ENCODE data around the gene ITPR1. TPM values are rescaled to one million over a fixed set of nuclear protein-coding genes. Genes with fewer than 3 reads are reported as not detected.

ITPR1 gene
- total and polyA plus RNA-seq, 5 donors from 2014 or later, result 6.9 to 97.5 (median 9.5) TPM

DNA sequence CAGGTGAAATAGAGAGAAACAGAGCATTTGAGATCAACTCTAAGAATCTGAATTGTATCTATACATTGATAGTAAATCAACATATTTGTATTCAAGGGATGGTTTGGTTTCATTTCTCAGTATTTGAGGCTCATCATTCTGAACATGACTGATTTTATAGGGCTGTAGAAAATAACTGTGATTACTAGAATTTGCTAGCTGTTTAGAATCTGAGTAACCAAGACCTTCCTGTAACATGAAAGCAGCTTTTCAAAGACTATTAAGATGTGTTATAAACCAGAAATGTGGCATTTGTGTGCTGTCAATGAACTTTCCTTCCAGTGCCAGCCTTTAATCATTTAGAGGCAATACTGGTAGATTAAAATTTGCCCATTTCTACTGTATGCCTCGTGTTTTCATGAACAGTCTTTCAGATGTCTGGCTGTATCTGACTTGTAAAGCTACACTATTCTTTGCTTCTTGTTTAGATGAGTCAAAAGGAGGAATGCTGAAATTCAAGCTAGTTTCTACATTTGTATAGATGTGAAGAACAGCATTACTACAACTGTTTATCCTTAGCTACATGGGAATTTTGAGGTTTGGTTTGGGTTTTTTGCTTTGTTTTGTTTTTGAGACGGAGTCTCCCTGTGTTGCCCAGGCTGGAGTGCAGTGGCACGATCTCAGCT, 348.8 kb downstream of the ITPR1 start:
- Mint-ChIP-seq H3K27ac (peak overlapping the region; percentile 54 to 88 (median 57)), H3K9me3 (peaks cover 0 to 2% (median 0%) of the 10 kb centered on the region in 7 donors), H3K36me3 (peaks cover 16% of the 10 kb centered on the region), H3K4me1 (peaks cover 36 to 61% (median 39%) of the 10 kb centered on the region in 4 donors), H3K27me3 (no peaks in the 10 kb centered on the region), H3K4me3 (peak overlapping the region in 1 of 4 donors; percentile 1)
- DNase-seq, result peak in 1 of 3 donors; percentile 71
- ATAC-seq (ENCODE audit: low read depth in 2 of 2), result peak; percentile 71 to 74
- no peaks in the 10 kb centered on the region for H3K9me3 ChIP-seq (ENCODE audit: control insufficient read depth in 2 of 2, low read length in 2 of 2)
- no peak overlapping the region for H3K27ac ChIP-seq (ENCODE audit: insufficient read depth, low read length, poor library complexity, severe bottlenecking)
- no peak overlapping the region for H3K4me3 ChIP-seq (ENCODE audit: low read depth, low read length)
- H3K27me3 ChIP-seq (ENCODE audit: control insufficient read depth, insufficient read depth, low read length), result no peaks in the 10 kb centered on the region
- peaks cover 20% of the 10 kb centered on the region for H3K4me1 ChIP-seq (ENCODE audit: control insufficient read depth, insufficient read depth, low read length, poor library complexity, severe bottlenecking)
- peaks cover 13% of the 10 kb centered on the region for H3K36me3 ChIP-seq (ENCODE audit: control insufficient read depth, insufficient read depth, low read length)

DNA sequence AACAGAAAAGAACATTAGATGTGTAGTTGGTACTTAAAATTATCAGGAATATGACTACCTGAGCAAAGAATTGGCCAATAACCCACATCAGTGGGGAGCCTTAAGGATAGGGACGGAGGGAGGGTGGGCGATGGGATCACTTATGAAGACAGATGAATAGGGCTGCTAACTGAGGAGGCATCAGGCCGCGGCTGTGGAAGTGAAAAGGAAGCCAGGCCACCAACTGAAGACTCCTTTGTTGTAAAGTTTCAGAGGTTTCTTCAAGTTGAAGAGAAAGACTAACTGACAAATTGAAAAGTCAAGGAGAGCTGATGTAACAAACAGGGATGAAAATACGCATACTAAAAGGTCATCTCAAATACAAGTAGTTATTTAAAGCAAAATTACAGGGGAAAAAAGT, 350.5 kb downstream of the ITPR1 start:
- no peak overlapping the region for H3K4me3 Mint-ChIP-seq
- H3K4me1 ChIP-seq (ENCODE audit: control insufficient read depth, insufficient read depth, low read length, poor library complexity, severe bottlenecking), result peaks cover 23% of the 10 kb centered on the region
- H3K36me3 Mint-ChIP-seq, result peaks cover 8% of the 10 kb centered on the region
- H3K27ac Mint-ChIP-seq, result peak overlapping the region in 1 of 3 donors; percentile 22
- H3K27me3 ChIP-seq (ENCODE audit: control insufficient read depth, insufficient read depth, low read length), result no peaks in the 10 kb centered on the region
- H3K36me3 ChIP-seq (ENCODE audit: control insufficient read depth, insufficient read depth, low read length), result no peaks in the 10 kb centered on the region
- H3K4me3 ChIP-seq (ENCODE audit: low read depth, low read length), result no peak overlapping the region
- H3K9me3 Mint-ChIP-seq, result peaks cover 0 to 2% (median 0%) of the 10 kb centered on the region in 7 donors
- ATAC-seq (ENCODE audit: low read depth in 2 of 2) (no peak), DNase-seq (no peak)
- no peaks in the 10 kb centered on the region for H3K9me3 ChIP-seq (ENCODE audit: control insufficient read depth in 2 of 2, low read length in 2 of 2)
- peaks cover 36 to 72% (median 46%) of the 10 kb centered on the region in 4 donors for H3K4me1 Mint-ChIP-seq
- H3K27ac ChIP-seq (ENCODE audit: insufficient read depth, low read length, poor library complexity, severe bottlenecking), result no peak overlapping the region
- H3K27me3 Mint-ChIP-seq, result no peaks in the 10 kb centered on the region

DNA sequence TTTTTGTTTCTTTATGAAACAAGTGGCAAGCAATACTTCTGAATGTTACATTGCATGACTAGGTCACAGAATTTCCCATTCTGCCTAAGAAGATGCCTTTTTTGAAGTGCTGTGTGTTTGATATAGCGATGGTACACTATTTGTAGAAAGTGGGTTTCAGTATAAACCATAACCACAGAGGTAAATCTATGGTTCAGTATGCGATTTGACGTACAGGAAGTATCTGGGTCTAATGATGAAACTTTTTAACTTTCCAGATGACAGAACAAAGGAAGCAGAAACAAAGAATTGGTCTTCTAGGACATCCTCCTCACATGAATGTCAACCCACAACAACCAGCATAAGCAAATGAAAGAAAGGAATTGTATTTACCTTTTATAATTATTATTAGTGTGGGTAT, 352.7 kb downstream of the ITPR1 start:
- Mint-ChIP-seq H3K27ac (peak overlapping the region in 2 of 3 donors; percentile 68 to 93), H3K36me3 (peaks cover 8% of the 10 kb centered on the region), H3K27me3 (no peaks in the 10 kb centered on the region), H3K4me3 (peak overlapping the region in 2 of 4 donors; percentile 12 to 35), H3K9me3 (peaks cover 0 to 2% (median 0%) of the 10 kb centered on the region in 7 donors), H3K4me1 (peaks cover 49 to 76% (median 57%) of the 10 kb centered on the region in 4 donors)
- ATAC-seq (ENCODE audit: low read depth in 2 of 2), result peak; percentile 70 to 73
- H3K36me3 ChIP-seq (ENCODE audit: control insufficient read depth, insufficient read depth, low read length), result no peaks in the 10 kb centered on the region
- no peak overlapping the region for H3K27ac ChIP-seq (ENCODE audit: insufficient read depth, low read length, poor library complexity, severe bottlenecking)
- H3K27me3 ChIP-seq (ENCODE audit: control insufficient read depth, insufficient read depth, low read length), result no peaks in the 10 kb centered on the region
- DNase-seq, result peak in 2 of 3 donors; percentile 61 to 70
- H3K4me3 ChIP-seq (ENCODE audit: low read depth, low read length), result peak overlapping the region; percentile 23
- peaks cover 26% of the 10 kb centered on the region for H3K4me1 ChIP-seq (ENCODE audit: control insufficient read depth, insufficient read depth, low read length, poor library complexity, severe bottlenecking)
- no peaks in the 10 kb centered on the region for H3K9me3 ChIP-seq (ENCODE audit: control insufficient read depth in 2 of 2, low read length in 2 of 2)

DNA sequence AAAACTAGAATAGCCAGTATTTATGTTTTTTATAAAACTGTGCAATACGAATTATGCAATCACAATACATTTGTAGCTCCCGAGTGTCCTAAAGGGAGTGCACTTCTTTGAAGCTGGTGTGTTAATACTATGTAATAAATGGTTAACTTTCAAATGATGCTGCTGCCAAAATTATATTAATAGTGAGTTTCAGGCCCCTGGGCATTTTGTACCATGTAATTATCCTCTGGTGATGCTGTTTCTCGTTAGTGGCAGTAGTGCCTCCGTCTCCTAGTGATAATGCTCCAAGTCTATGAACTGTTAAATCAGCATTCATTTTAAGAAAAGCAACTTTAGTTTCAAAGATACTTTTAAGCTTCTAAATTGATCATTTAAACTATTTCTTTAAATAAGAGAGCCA, 353.4 kb downstream of the ITPR1 start:
- ATAC-seq (ENCODE audit: low read depth in 2 of 2) (no peak), DNase-seq (no peak)
- H3K36me3 ChIP-seq (ENCODE audit: control insufficient read depth, insufficient read depth, low read length), result no peaks in the 10 kb centered on the region
- H3K9me3 ChIP-seq (ENCODE audit: control insufficient read depth in 2 of 2, low read length in 2 of 2), result no peaks in the 10 kb centered on the region
- H3K4me1 Mint-ChIP-seq, result peaks cover 48 to 76% (median 54%) of the 10 kb centered on the region in 4 donors
- H3K27me3 Mint-ChIP-seq, result no peaks in the 10 kb centered on the region
- peaks cover 0 to 2% (median 0%) of the 10 kb centered on the region in 7 donors for H3K9me3 Mint-ChIP-seq
- H3K27ac Mint-ChIP-seq, result peak overlapping the region in 1 of 3 donors; percentile 76
- no peak overlapping the region for H3K4me3 Mint-ChIP-seq
- H3K27ac ChIP-seq (ENCODE audit: insufficient read depth, low read length, poor library complexity, severe bottlenecking), result no peak overlapping the region
- H3K27me3 ChIP-seq (ENCODE audit: control insufficient read depth, insufficient read depth, low read length), result no peaks in the 10 kb centered on the region
- H3K4me3 ChIP-seq (ENCODE audit: low read depth, low read length), result peak overlapping the region; percentile 23
- peaks cover 26% of the 10 kb centered on the region for H3K4me1 ChIP-seq (ENCODE audit: control insufficient read depth, insufficient read depth, low read length, poor library complexity, severe bottlenecking)
- H3K36me3 Mint-ChIP-seq, result peaks cover 8% of the 10 kb centered on the region

DNA sequence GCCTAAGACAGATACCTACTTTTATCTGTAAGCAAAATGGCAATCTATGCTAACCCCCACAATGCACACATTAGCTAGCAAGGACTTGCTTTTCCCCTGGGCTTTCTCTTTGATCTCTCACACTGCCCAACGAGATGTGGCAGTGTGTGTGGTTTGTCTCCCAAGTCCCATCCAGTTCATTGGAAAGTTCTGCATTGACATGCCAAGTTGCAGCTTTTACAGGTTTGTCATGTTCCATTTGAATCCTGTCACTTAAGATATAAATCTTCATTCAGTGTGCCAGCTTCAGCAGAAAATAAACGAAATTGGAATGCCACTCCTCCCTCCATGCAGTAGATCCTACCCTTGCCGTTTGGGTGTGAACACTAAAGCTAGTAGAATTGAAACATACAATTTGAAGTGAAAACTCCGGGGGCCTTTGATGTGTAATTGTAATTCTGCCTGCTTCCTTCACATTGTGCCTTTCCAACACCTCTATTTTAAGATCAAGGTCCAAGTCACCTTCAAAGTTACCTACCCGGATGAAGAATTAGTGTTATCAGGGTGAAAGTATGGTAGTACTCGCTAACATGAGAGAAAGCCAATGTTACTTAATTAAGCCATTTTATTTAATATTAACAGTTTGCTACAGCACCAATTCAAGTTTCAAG, 355.2 kb downstream of the ITPR1 start:
- H3K27ac ChIP-seq (ENCODE audit: insufficient read depth, low read length, poor library complexity, severe bottlenecking), result no peak overlapping the region
- DNase-seq (no peak), ATAC-seq (ENCODE audit: low read depth in 2 of 2) (no peak)
- H3K4me1 Mint-ChIP-seq, result peaks cover 38 to 67% (median 47%) of the 10 kb centered on the region in 4 donors
- no peaks in the 10 kb centered on the region for H3K36me3 ChIP-seq (ENCODE audit: control insufficient read depth, insufficient read depth, low read length)
- no peak overlapping the region for H3K4me3 ChIP-seq (ENCODE audit: low read depth, low read length)
- no peaks in the 10 kb centered on the region for H3K9me3 ChIP-seq (ENCODE audit: control insufficient read depth in 2 of 2, low read length in 2 of 2)
- no peaks in the 10 kb centered on the region for H3K27me3 Mint-ChIP-seq
- no peaks in the 10 kb centered on the region for H3K27me3 ChIP-seq (ENCODE audit: control insufficient read depth, insufficient read depth, low read length)
- H3K36me3 Mint-ChIP-seq, result peaks cover 8% of the 10 kb centered on the region
- peaks cover 26% of the 10 kb centered on the region for H3K4me1 ChIP-seq (ENCODE audit: control insufficient read depth, insufficient read depth, low read length, poor library complexity, severe bottlenecking)
- H3K27ac Mint-ChIP-seq, result peak overlapping the region; percentile 52 to 73 (median 67)
- H3K4me3 Mint-ChIP-seq, result peak overlapping the region in 1 of 4 donors; percentile 22
- H3K9me3 Mint-ChIP-seq, result no peaks in the 10 kb centered on the region

DNA sequence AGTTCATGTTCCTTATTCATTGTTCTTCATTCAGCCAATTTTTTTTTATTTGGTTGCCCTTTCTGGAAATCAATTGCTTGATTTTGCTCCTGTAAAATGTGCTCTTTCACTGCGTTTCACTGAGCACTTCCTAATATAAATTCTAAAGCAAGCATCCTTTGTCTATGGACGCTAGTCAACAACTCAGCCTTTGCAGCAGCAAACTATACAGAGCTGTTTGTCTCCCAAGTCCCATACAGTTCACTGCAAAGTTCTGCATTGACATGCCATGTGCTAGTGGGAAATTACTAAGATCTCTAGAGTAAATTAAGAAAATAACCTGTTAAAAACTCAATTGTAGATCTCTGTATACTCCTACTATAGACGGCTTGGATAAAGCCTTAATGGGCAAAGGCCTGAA, 356.0 kb downstream of the ITPR1 start:
- peaks cover 33 to 69% (median 50%) of the 10 kb centered on the region in 4 donors for H3K4me1 Mint-ChIP-seq
- ATAC-seq (ENCODE audit: low read depth in 2 of 2), result no peak

DNA sequence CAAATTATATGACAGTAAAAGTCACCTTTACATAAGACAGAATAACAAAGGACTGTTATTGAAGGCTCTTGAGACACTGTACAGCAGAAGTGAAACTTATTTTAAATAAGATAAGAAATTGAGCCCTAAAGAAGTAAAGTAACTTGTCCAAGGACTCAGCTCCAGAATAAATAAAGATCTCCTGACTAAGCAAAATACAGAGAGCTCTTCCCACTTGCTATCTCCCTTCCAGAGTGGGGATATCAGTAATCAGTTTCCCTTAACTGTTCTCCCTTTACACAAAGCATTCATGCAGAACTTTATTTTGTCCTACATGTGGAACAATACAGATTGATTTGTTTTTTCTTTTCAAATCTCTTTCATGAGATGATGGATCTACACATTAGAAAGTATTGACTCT, 356.6 kb downstream of the ITPR1 start:
- Histone ChIP-seq H3K9me3 (ENCODE audit: control insufficient read depth in 2 of 2, low read length in 2 of 2) (no peaks in the 10 kb centered on the region), H3K4me1 (ENCODE audit: control insufficient read depth, insufficient read depth, low read length, poor library complexity, severe bottlenecking) (peaks cover 26% of the 10 kb centered on the region), H3K27ac (ENCODE audit: insufficient read depth, low read length, poor library complexity, severe bottlenecking) (peak overlapping the region; percentile 52), H3K27me3 (ENCODE audit: control insufficient read depth, insufficient read depth, low read length) (no peaks in the 10 kb centered on the region), H3K36me3 (ENCODE audit: control insufficient read depth, insufficient read depth, low read length) (no peaks in the 10 kb centered on the region), H3K4me3 (ENCODE audit: low read depth, low read length) (no peak overlapping the region)
- Mint-ChIP-seq H3K27ac (peak overlapping the region; percentile 55 to 84 (median 59)), H3K36me3 (peaks cover 4% of the 10 kb centered on the region), H3K9me3 (no peaks in the 10 kb centered on the region), H3K27me3 (no peaks in the 10 kb centered on the region), H3K4me1 (peaks cover 33 to 68% (median 50%) of the 10 kb centered on the region in 4 donors), H3K4me3 (no peak overlapping the region)
- DNase-seq (no peak), ATAC-seq (ENCODE audit: low read depth in 2 of 2) (no peak)

More for the DNA sequence above, 356.0 kb downstream of the ITPR1 start:
- Mint-ChIP-seq H3K27ac (peak overlapping the region in 2 of 3 donors; percentile 73 to 84), H3K4me3 (no peak overlapping the region), H3K36me3 (peaks cover 4% of the 10 kb centered on the region), H3K9me3 (no peaks in the 10 kb centered on the region), H3K27me3 (no peaks in the 10 kb centered on the region)
- DNase-seq, result no peak
- H3K36me3 ChIP-seq (ENCODE audit: control insufficient read depth, insufficient read depth, low read length), result no peaks in the 10 kb centered on the region
- no peaks in the 10 kb centered on the region for H3K27me3 ChIP-seq (ENCODE audit: control insufficient read depth, insufficient read depth, low read length)
- H3K9me3 ChIP-seq (ENCODE audit: control insufficient read depth in 2 of 2, low read length in 2 of 2), result no peaks in the 10 kb centered on the region
- H3K4me3 ChIP-seq (ENCODE audit: low read depth, low read length), result no peak overlapping the region
- peaks cover 26% of the 10 kb centered on the region for H3K4me1 ChIP-seq (ENCODE audit: control insufficient read depth, insufficient read depth, low read length, poor library complexity, severe bottlenecking)
- no peak overlapping the region for H3K27ac ChIP-seq (ENCODE audit: insufficient read depth, low read length, poor library complexity, severe bottlenecking)
